ENCODE measurements around the gene AFF4. TPM values are rescaled to one million over a fixed set of nuclear protein-coding genes. Genes with fewer than 3 reads are reported as not detected.
"Not testable (repeated sequence)": the region's sequence is repeated elsewhere in the genome, so short reads cannot be mapped to it uniquely, and the experiment has no call there.

The AFF4 gene
- total RNA-seq, 3 donors from 2014 or later (not counting 1 experiment from before 2014, with no cell fraction given), result 87.5 to 98.1 (median 90.8) TPM

- Mint-ChIP-seq H3K4me1 (no peaks in the 10 kb centered on the region), H3K27me3 (ENCODE audit: low read depth in 2 of 2) (peaks cover 13 to 15% of the 10 kb centered on the region in 2 donors), H3K9me3 (no peaks in the 10 kb centered on the region), H3K36me3 (no peaks in the 10 kb centered on the region), H3K4me3 (no peak overlapping the region), H3K27ac (no peak overlapping the region)
- Histone ChIP-seq H3K27me3 (ENCODE audit: control insufficient read depth, insufficient read depth, low read length) (no peaks in the 10 kb centered on the region), H3K27ac (ENCODE audit: low read length) (no peak overlapping the region), H3K36me3 (ENCODE audit: control insufficient read depth, insufficient read depth, low read length) (no peaks in the 10 kb centered on the region), H3K4me1 (ENCODE audit: control insufficient read depth, insufficient read depth, low read length) (no peaks in the 10 kb centered on the region), H3K9me3 (ENCODE audit: control insufficient read depth, insufficient read depth, low read length) (no peaks in the 10 kb centered on the region), H3K4me3 (ENCODE audit: low read length) (no peak overlapping the region)
- WGBS (ENCODE audit: insufficient coverage), result 64% methylated on average over 1 of the region's 2 CpGs
- intact Hi-C loops (cut with micrococcal nuclease), result no loop called here
- no peak for TF ChIP-seq CTCF (IDR thresholded peaks at IDR 0.05)
- ATAC-seq, result no peak
- no peak for DNase-seq
These were observed 103.5 kb downstream of the AFF4 start for GRCh38 chr5:132859889-132860437.

GRCh38 chr5:132856011-132856410 lies 107.4 kb downstream of the AFF4 start:
- Mint-ChIP-seq H3K27me3 (ENCODE audit: low read depth in 2 of 2) (peaks cover under 1 to 12% of the 10 kb centered on the region in 2 donors), H3K9me3 (no peaks in the 10 kb centered on the region), H3K27ac (no peak overlapping the region), H3K36me3 (no peaks in the 10 kb centered on the region), H3K4me1 (no peaks in the 10 kb centered on the region), H3K4me3 (no peak overlapping the region)
- 91% methylated on average over 3 of the region's 3 CpGs for WGBS (ENCODE audit: insufficient coverage)
- no peak for DNase-seq
- no peak overlapping the region for H3K27ac ChIP-seq (ENCODE audit: low read length)
- ATAC-seq, result no peak
- no peaks in the 10 kb centered on the region for H3K36me3 ChIP-seq (ENCODE audit: control insufficient read depth, insufficient read depth, low read length)
- H3K27me3 ChIP-seq (ENCODE audit: control insufficient read depth, insufficient read depth, low read length), result no peaks in the 10 kb centered on the region
- H3K9me3 ChIP-seq (ENCODE audit: control insufficient read depth, insufficient read depth, low read length), result no peaks in the 10 kb centered on the region
- H3K4me1 ChIP-seq (ENCODE audit: control insufficient read depth, insufficient read depth, low read length), result no peaks in the 10 kb centered on the region
- H3K4me3 ChIP-seq (ENCODE audit: low read length), result no peak overlapping the region
- intact Hi-C loops (cut with micrococcal nuclease), result no loop called here
- TF ChIP-seq CTCF (IDR thresholded peaks at IDR 0.05), result no peak

- H3K9me3 ChIP-seq (ENCODE audit: control insufficient read depth, insufficient read depth, low read length); H3K4me3 Mint-ChIP-seq; H3K36me3 Mint-ChIP-seq; H3K4me3 ChIP-seq (ENCODE audit: low read length); ATAC-seq; H3K27ac ChIP-seq (ENCODE audit: low read length); H3K27ac Mint-ChIP-seq; H3K27me3 ChIP-seq (ENCODE audit: control insufficient read depth, insufficient read depth, low read length); intact Hi-C loops (cut with micrococcal nuclease); H3K4me1 ChIP-seq (ENCODE audit: control insufficient read depth, insufficient read depth, low read length); H3K4me1 Mint-ChIP-seq; DNase-seq; H3K36me3 ChIP-seq (ENCODE audit: control insufficient read depth, insufficient read depth, low read length); H3K9me3 Mint-ChIP-seq: not testable (repeated sequence)
- WGBS (ENCODE audit: insufficient coverage), result 99% methylated on average over 5 of the region's 5 CpGs
- H3K27me3 Mint-ChIP-seq (ENCODE audit: low read depth in 2 of 2), result peaks cover 0 to 11% of the 10 kb centered on the region in 2 donors
These were observed 108.4 kb downstream of the AFF4 start for GRCh38 chr5:132854992-132855391.

- H3K4me3 Mint-ChIP-seq, result no peak overlapping the region
- TF ChIP-seq CTCF (IDR thresholded peaks at IDR 0.05), result no peak
- H3K4me1 Mint-ChIP-seq, result no peaks in the 10 kb centered on the region
- intact Hi-C loops (cut with micrococcal nuclease), result no loop called here
- no peaks in the 10 kb centered on the region for H3K36me3 ChIP-seq (ENCODE audit: control insufficient read depth, insufficient read depth, low read length)
- peaks cover 0 to 14% of the 10 kb centered on the region in 2 donors for H3K27me3 Mint-ChIP-seq (ENCODE audit: low read depth in 2 of 2)
- H3K36me3 Mint-ChIP-seq, result no peaks in the 10 kb centered on the region
- H3K9me3 ChIP-seq (ENCODE audit: control insufficient read depth, insufficient read depth, low read length), result no peaks in the 10 kb centered on the region
- H3K4me1 ChIP-seq (ENCODE audit: control insufficient read depth, insufficient read depth, low read length), result no peaks in the 10 kb centered on the region
- no peaks in the 10 kb centered on the region for H3K9me3 Mint-ChIP-seq
- no peak overlapping the region for H3K4me3 ChIP-seq (ENCODE audit: low read length)
- ATAC-seq, result no peak
- no peak overlapping the region for H3K27ac Mint-ChIP-seq
- no peak overlapping the region for H3K27ac ChIP-seq (ENCODE audit: low read length)
- DNase-seq, result no peak
- WGBS (ENCODE audit: insufficient coverage), result 65% methylated on average over 3 of the region's 3 CpGs
- H3K27me3 ChIP-seq (ENCODE audit: control insufficient read depth, insufficient read depth, low read length), result no peaks in the 10 kb centered on the region
These were observed 109.1 kb downstream of the AFF4 start for GRCh38 chr5:132854301-132854700.
